Gastroesophageal sphincter (tissue), 3 donors: ENCODE results near the gene PTPN3.

Experiments used
- POLR2A ChIP-seq, 2 donors: fragments of 450-650 bp; IDR thresholded peaks; one replicate each; pipeline ENCODE4 v1.6.1; 2017; ENCODE audit warnings: antibody characterized with exemption in 2 of 2, mild to moderate bottlenecking in 2 of 2, moderate library complexity in 1 of 2
- POLR2AphosphoS5 ChIP-seq: sonication (generic); formaldehyde crosslinking; IDR thresholded peaks from one replicate; pipeline ENCODE4 v1.6.1; 2017; ENCODE audit warnings: antibody characterized with exemption
- TF ChIP-seq, protein P1 (sequence below), 4 experiments: fragments of 200-600 bp in 2 of 4; fragments of 450-650 bp in 2 of 4; sonication (generic) in 1 of 4; IDR thresholded peaks; one replicate each; pipeline ENCODE4 v1.5.1; 2017 to 2019; ENCODE audit warnings: antibody characterized with exemption in 4 of 4, mild to moderate bottlenecking in 2 of 4, moderate library complexity in 2 of 4

DNA sequence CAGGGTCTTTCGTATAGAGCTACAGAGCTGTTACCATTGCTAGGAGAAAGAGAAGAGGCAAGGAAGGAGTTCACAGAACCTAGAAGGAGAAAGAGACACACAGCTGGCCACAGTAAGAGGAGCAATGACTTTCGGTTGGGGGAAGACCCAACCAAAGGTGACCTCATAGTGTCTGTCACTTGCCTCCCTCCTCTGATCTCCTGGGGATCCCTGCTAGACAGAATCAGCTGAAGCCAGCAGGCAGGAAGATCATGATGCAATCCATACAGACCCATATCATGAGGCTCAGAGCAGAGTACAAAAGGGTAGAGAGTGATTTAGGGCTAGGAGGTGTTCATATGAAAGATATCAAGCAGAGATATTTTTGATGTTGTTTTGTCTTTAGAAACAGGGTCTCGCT lies 151.2 kb downstream of the PTPN3 start:
- no peak for TF ChIP-seq POLR2AphosphoS5
- TF ChIP-seq, protein P1, sequence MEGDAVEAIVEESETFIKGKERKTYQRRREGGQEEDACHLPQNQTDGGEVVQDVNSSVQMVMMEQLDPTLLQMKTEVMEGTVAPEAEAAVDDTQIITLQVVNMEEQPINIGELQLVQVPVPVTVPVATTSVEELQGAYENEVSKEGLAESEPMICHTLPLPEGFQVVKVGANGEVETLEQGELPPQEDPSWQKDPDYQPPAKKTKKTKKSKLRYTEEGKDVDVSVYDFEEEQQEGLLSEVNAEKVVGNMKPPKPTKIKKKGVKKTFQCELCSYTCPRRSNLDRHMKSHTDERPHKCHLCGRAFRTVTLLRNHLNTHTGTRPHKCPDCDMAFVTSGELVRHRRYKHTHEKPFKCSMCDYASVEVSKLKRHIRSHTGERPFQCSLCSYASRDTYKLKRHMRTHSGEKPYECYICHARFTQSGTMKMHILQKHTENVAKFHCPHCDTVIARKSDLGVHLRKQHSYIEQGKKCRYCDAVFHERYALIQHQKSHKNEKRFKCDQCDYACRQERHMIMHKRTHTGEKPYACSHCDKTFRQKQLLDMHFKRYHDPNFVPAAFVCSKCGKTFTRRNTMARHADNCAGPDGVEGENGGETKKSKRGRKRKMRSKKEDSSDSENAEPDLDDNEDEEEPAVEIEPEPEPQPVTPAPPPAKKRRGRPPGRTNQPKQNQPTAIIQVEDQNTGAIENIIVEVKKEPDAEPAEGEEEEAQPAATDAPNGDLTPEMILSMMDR (IDR thresholded peaks at IDR 0.05): no peak
- no peak for TF ChIP-seq POLR2A (IDR thresholded peaks at IDR 0.05)
